Vagina (tissue), 2 donors: ENCODE measurements around the gene SIRPB2. TPM values are rescaled to one million over a fixed set of nuclear protein-coding genes. Genes with fewer than 3 reads are reported as not detected.

Experiments
- DNase-seq, 2 donors: peaks; one replicate each; pipeline ENCODE4 v3.0.0-alpha.2; 2017; ENCODE audit errors: extremely low spot score in 2 of 2
- H3K27ac ChIP-seq: fragments of 200-600 bp; sonication (generic); one replicate; pipeline ENCODE4 v1.5.1; 2019
- H3K27me3 ChIP-seq: fragments of 200-600 bp; sonication (generic); one replicate; pipeline ENCODE4 v1.5.1; 2019
- H3K36me3 ChIP-seq, 2 donors: fragments of 200-600 bp; sonication (generic); one replicate each; pipeline ENCODE4 v1.5.1; 2017 to 2019
- H3K4me1 ChIP-seq: fragments of 200-600 bp; sonication (generic); one replicate; pipeline ENCODE4 v1.5.1; 2019
- H3K4me3 ChIP-seq, 2 donors: fragments of 200-600 bp; sonication (generic); 1 replicate in 1 of 2; 2 replicates in 1 of 2; pipeline ENCODE4 v1.5.1; 2016 to 2019
- H3K9me3 ChIP-seq: fragments of 200-600 bp; sonication (generic); one replicate; pipeline ENCODE4 v1.5.1; 2019
- POLR2A ChIP-seq, 2 donors: fragments of 450-650 bp; IDR thresholded peaks; one replicate each; pipeline ENCODE4 v1.6.1; 2017; ENCODE audit warnings: antibody characterized with exemption in 2 of 2, mild to moderate bottlenecking in 2 of 2, moderate library complexity in 2 of 2
- POLR2AphosphoS5 ChIP-seq, 2 donors: sonication (generic); formaldehyde crosslinking; IDR thresholded peaks; one replicate each; pipeline ENCODE4 v1.9.0; 2017; ENCODE audit warnings: antibody characterized with exemption in 2 of 2, mild to moderate bottlenecking in 2 of 2, low read depth in 1 of 2; ENCODE audit not compliant: insufficient read depth in 1 of 2
- intact Hi-C: fragments of 100-400 bp; cut with DNase I; formaldehyde crosslinking; loops from one replicate; pipeline ENCODE4 v1.15.1; 2023
- total RNA-seq: library from RNA; depleted of rRNA; stranded (reverse); fragments of >200 nt; gene quantifications from one replicate; pipeline ENCODE4 v1.2.3, GENCODE V29; 2016
- TF ChIP-seq, protein P1 (sequence below), 3 experiments: fragments of 450-650 bp in 2 of 3; fragments of 200-600 bp in 1 of 3; sonication (generic) in 1 of 3; IDR thresholded peaks; one replicate each; pipeline ENCODE4 v1.5.1; 2017 to 2019; ENCODE audit warnings: antibody characterized with exemption in 3 of 3, mild to moderate bottlenecking in 2 of 3, moderate library complexity in 2 of 3

The SIRPB2 gene
- total RNA-seq, 1 donor from 2014 or later: 2.9 TPM

DNA sequence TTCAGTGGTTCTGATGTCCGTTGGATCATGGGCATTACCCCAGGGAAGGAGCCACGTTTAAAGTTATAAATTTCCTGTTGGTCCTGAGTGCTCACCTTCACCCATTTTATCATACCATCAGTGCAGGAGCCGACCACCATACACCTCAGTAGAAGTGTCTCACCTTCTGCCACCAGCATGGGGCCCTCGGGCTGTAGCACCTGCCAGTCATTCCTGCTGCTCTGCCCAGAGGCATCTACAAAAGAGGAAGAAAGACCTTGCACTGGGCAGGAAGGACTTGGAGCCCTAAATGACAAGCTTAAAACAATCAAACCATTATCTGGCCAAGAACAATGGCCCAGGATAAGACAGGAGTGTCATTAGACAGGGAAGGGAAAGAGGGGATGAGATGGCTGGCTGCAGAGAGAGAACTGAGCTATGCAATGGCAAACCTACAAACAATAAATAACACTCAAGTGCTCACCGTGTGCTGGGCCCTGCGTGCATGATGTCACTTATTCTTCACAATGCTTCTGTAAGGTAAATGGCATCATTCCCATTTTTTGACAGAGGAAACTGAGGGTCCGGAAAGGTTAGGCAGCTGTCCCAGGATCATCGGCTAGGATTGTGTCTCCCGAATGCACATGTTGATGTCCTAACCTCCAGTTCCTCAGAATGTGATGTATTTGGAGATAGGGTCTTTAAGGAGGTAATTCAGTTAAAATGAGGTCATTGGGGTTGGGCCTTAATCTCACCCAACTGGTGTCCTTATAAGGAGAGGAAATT, 11.2 kb downstream of the SIRPB2 start:
- no peak overlapping the region for H3K27ac ChIP-seq
- TF ChIP-seq POLR2A (IDR thresholded peaks at IDR 0.05) (no peak), POLR2AphosphoS5 (IDR thresholded peaks at IDR 0.05; ENCODE audit: insufficient read depth in 1 of 2, low read depth in 1 of 2) (no peak)
- TF ChIP-seq, protein P1, sequence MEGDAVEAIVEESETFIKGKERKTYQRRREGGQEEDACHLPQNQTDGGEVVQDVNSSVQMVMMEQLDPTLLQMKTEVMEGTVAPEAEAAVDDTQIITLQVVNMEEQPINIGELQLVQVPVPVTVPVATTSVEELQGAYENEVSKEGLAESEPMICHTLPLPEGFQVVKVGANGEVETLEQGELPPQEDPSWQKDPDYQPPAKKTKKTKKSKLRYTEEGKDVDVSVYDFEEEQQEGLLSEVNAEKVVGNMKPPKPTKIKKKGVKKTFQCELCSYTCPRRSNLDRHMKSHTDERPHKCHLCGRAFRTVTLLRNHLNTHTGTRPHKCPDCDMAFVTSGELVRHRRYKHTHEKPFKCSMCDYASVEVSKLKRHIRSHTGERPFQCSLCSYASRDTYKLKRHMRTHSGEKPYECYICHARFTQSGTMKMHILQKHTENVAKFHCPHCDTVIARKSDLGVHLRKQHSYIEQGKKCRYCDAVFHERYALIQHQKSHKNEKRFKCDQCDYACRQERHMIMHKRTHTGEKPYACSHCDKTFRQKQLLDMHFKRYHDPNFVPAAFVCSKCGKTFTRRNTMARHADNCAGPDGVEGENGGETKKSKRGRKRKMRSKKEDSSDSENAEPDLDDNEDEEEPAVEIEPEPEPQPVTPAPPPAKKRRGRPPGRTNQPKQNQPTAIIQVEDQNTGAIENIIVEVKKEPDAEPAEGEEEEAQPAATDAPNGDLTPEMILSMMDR (IDR thresholded peaks at IDR 0.05): no peak
- H3K9me3 ChIP-seq: no peaks in the 10 kb centered on the region
- H3K36me3 ChIP-seq: no peaks in the 10 kb centered on the region
- DNase-seq: no peak
- intact Hi-C loops: no loop called here
- H3K27me3 ChIP-seq: no peaks in the 10 kb centered on the region
- no peak overlapping the region for H3K4me3 ChIP-seq
- H3K4me1 ChIP-seq: peaks cover 6% of the 10 kb centered on the region

DNA sequence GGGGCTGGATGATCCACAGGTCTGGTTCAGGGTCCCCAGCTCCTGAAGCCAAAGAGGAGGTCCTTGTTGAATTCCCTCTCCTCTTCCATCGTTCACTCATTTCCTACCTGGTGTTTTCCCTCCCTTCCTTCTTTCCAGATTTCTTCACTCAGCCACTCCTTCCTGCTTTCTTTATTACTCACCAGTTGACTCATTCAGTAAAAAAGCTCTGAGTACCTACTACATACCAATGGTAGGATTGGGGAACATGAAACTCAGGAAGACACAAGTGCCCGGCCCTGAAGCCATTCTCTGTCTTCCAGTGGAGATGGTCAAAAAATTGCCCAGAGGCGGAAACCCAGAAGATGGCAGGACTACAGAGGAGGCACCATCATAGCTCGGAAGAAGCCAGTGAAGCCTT, 12.7 kb downstream of the SIRPB2 start:
- H3K4me1 ChIP-seq: peaks cover 6% of the 10 kb centered on the region
- TF ChIP-seq POLR2A (IDR thresholded peaks at IDR 0.05) (no peak), POLR2AphosphoS5 (IDR thresholded peaks at IDR 0.05; ENCODE audit: insufficient read depth in 1 of 2, low read depth in 1 of 2) (peak in 1 of 2 donors; percentile 34)
- TF ChIP-seq, protein P1 (IDR thresholded peaks at IDR 0.05): no peak
- no peaks in the 10 kb centered on the region for H3K27me3 ChIP-seq
- no peak for DNase-seq
- H3K4me3 ChIP-seq: no peak overlapping the region
- intact Hi-C loops: no loop called here
- H3K27ac ChIP-seq: peak overlapping the region; percentile 48
- no peaks in the 10 kb centered on the region for H3K36me3 ChIP-seq
- no peaks in the 10 kb centered on the region for H3K9me3 ChIP-seq

DNA sequence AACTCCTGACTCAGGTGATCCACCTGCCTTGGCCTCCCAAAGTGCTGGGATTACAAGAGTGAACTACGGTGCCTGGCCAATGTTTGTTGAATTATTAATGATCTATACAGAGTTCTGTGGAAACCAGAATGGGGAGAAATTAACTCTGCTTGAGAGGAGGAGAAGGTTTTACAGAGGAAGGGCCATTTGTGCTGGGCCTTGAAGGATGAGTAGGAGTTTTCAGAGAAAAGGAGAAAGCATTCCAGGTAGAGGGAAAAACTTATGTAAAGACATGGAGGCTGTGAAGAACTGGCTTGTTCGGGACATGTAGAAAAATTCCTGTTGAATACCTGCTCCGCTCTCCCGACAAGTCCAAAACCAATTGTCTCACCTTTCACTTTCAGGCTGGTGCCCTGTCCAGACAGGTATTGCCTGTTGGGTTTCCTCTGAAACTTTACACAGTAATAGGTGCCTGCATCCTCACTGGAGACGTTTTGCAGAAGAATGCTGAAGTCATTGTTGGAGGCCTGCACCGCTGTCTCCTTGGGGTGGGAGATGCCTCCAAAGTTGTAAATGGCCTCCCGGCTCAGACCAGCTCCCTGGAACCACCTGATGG, 13.2 kb downstream of the SIRPB2 start:
- peaks cover 6% of the 10 kb centered on the region for H3K4me1 ChIP-seq

DNA sequence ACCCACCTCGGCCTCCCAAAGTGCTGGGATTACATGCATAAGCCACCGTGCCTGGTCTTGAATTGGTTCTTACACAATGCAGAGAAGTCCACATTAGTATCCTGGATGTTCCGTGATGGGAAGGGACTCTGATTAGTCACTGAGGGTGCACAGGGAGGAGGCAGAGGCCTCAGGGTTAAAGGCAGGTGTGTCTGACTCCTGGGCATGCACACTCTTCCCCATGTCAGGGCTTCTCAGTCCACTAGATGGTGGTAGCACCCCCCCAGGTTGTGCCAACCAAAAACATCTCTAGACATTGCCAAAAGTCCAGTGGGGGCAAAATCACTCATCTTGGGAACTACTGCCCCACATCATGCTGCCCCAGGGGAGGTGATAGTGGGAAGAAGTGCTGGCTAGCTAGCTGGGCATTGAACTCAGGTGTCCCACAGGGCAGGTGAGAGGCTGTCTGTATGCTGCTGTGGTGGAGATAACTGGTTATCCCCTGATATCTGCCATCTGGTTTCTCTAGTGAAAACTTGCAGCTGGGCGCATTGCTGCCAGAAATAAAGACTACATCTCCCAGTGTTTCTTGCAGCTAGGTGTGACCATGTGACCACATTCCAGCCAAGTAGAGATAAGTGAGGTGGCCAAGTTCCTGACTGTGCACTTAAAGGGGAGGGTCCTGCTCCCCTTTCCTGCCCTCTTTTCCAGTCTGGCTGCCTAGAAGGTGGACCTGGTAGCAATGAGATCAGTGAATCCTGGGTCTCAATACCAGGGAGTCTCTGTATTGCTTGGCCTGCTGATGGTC, 16.2 kb downstream of the SIRPB2 start:
- H3K9me3 ChIP-seq: no peaks in the 10 kb centered on the region
- no peaks in the 10 kb centered on the region for H3K27me3 ChIP-seq
- intact Hi-C loops: no loop called here
- H3K36me3 ChIP-seq: no peaks in the 10 kb centered on the region
- H3K4me3 ChIP-seq: no peak overlapping the region
- no peak overlapping the region for H3K27ac ChIP-seq
- no peak for DNase-seq
- TF ChIP-seq, protein P1 (IDR thresholded peaks at IDR 0.05): no peak
- TF ChIP-seq POLR2A (IDR thresholded peaks at IDR 0.05) (no peak), POLR2AphosphoS5 (IDR thresholded peaks at IDR 0.05; ENCODE audit: insufficient read depth in 1 of 2, low read depth in 1 of 2) (no peak)
- peaks cover 16% of the 10 kb centered on the region for H3K4me1 ChIP-seq

More for the DNA sequence above, 13.2 kb downstream of the SIRPB2 start:
- intact Hi-C loops: no loop called here
- Histone ChIP-seq H3K4me3 (no peak overlapping the region), H3K36me3 (no peaks in the 10 kb centered on the region), H3K27ac (peak overlapping the region; percentile 47), H3K9me3 (no peaks in the 10 kb centered on the region), H3K27me3 (no peaks in the 10 kb centered on the region)
- DNase-seq: no peak
- TF ChIP-seq POLR2AphosphoS5 (IDR thresholded peaks at IDR 0.05; ENCODE audit: insufficient read depth in 1 of 2, low read depth in 1 of 2): no peak
- TF ChIP-seq, protein P1 (IDR thresholded peaks at IDR 0.05): no peak
- no peak for TF ChIP-seq POLR2A (IDR thresholded peaks at IDR 0.05)
